ENCODE measurements around the gene SNRNP48. TPM values are rescaled to one million over a fixed set of nuclear protein-coding genes. Genes with fewer than 3 reads are reported as not detected.

The SNRNP48 gene
- polyA plus RNA-seq, 1 experiment: 10.6 TPM

DNA sequence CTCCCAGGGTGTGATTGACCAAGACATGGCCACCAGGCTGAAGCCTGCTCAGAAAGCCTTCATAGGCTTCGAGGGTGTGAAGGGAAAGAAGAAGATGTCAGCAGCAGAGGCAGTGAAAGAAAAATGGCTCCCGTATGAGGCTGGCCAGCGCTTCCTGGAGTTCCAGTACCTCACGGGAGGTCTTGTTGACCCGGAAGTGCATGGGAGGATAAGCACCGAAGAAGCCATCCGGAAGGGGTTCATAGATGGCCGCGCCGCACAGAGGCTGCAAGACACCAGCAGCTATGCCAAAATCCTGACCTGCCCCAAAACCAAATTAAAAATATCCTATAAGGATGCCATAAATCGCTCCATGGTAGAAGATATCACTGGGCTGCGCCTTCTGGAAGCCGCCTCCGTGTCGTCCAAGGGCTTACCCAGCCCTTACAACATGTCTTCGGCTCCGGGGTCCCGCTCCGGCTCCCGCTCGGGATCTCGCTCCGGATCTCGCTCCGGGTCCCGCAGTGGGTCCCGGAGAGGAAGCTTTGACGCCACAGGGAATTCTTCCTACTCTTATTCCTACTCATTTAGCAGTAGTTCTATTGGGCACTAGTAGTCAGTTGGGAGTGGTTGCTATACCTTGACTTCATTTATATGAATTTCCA lies 4.6 kb upstream of the SNRNP48 start:
- H3K27me3 ChIP-seq (ENCODE audit: control insufficient read depth, insufficient read depth, low read length): no peaks in the 10 kb centered on the region
- no peak overlapping the region for H3K4me3 ChIP-seq (ENCODE audit: low read depth, low read length)
- ChIA-PET CTCF (no interaction called here), POLR2A (no interaction called here)
- H3K27ac ChIP-seq (ENCODE audit: low read depth, low read length): no peak overlapping the region
- H3K9me3 ChIP-seq (ENCODE audit: control insufficient read depth, insufficient read depth, low read length): 0 out of 2 replicates have a peak, but pooled peaks cover 3% of the 10 kb centered on the region
- TF ChIP-seq, protein P1, sequence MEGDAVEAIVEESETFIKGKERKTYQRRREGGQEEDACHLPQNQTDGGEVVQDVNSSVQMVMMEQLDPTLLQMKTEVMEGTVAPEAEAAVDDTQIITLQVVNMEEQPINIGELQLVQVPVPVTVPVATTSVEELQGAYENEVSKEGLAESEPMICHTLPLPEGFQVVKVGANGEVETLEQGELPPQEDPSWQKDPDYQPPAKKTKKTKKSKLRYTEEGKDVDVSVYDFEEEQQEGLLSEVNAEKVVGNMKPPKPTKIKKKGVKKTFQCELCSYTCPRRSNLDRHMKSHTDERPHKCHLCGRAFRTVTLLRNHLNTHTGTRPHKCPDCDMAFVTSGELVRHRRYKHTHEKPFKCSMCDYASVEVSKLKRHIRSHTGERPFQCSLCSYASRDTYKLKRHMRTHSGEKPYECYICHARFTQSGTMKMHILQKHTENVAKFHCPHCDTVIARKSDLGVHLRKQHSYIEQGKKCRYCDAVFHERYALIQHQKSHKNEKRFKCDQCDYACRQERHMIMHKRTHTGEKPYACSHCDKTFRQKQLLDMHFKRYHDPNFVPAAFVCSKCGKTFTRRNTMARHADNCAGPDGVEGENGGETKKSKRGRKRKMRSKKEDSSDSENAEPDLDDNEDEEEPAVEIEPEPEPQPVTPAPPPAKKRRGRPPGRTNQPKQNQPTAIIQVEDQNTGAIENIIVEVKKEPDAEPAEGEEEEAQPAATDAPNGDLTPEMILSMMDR (IDR thresholded peaks at IDR 0.05; ENCODE audit: low read depth, low read length): no peak
- no peak for DNase-seq (ENCODE audit: low read depth, low spot score)

DNA sequence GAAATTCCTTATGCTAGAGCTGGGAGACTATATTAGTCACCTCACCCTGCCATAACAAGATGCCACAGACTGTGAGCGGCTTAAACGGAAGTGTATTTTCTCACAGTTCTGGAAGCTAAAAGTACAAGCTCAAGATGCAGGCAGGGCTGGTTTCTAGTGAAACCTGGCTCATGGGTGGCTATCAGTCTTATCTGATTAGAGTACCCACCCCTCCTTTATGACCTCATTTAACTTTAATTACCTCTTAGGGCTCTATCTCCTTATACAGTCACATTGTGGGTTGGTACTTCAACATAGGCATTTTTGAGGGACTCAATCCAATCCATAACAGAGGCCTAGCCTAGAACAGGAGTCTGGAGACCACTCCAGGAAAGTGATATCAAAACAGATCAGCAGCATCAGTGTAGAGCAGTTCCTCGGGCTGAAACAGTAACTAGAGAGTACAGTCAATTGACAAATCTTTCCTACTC lies 2.3 kb upstream of the SNRNP48 start:
- CTCF ChIA-PET: no interaction called here
- DNase-seq (ENCODE audit: low read depth, low spot score): no peak
- POLR2A ChIA-PET: interaction anchor here (0.6 kb wide), 1 partner anchor 128 kb away, joined by 3 read pairs; no protein-coding TSS in a partner anchor
- no peak overlapping the region for H3K4me3 ChIP-seq (ENCODE audit: low read depth, low read length)
- H3K9me3 ChIP-seq (ENCODE audit: control insufficient read depth, insufficient read depth, low read length): 0 out of 2 replicates have a peak, but pooled peaks cover 3% of the 10 kb centered on the region
- TF ChIP-seq, protein P1 (IDR thresholded peaks at IDR 0.05; ENCODE audit: low read depth, low read length): no peak
- H3K27me3 ChIP-seq (ENCODE audit: control insufficient read depth, insufficient read depth, low read length): no peaks in the 10 kb centered on the region
- no peak overlapping the region for H3K27ac ChIP-seq (ENCODE audit: low read depth, low read length)

DNA sequence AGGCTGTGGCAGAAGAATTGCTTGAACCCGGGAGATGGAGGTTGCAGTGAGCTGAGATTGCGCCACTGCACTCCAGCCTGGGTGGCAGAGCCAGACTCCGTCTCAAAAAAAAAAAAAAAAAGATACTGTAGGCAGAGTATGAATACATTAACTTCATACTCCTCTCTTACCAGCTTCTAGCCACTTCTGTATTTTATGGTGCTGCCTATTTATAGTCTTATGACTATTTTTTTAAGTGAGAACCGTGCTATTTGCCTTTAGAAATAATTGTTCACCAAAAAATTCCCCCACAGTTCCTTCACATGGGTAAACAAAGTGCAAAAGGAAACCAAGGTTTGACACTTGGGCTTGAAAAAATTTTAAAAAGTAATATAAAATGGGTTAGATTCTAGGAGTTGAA lies 1.5 kb upstream of the SNRNP48 start:
- H3K27me3 ChIP-seq (ENCODE audit: control insufficient read depth, insufficient read depth, low read length): no peaks in the 10 kb centered on the region
- H3K9me3 ChIP-seq (ENCODE audit: control insufficient read depth, insufficient read depth, low read length): 0 out of 2 replicates have a peak, but pooled peaks cover 3% of the 10 kb centered on the region
- CTCF ChIA-PET: interaction anchor here (1.7 kb wide), 1 partner anchor 164 kb away, joined by 4 read pairs; no protein-coding TSS in a partner anchor
- TF ChIP-seq, protein P1 (IDR thresholded peaks at IDR 0.05; ENCODE audit: low read depth, low read length): no peak
- POLR2A ChIA-PET: no interaction called here
- H3K4me3 ChIP-seq (ENCODE audit: low read depth, low read length): no peak overlapping the region
- DNase-seq (ENCODE audit: low read depth, low spot score): no peak
- H3K27ac ChIP-seq (ENCODE audit: low read depth, low read length): no peak overlapping the region

DNA sequence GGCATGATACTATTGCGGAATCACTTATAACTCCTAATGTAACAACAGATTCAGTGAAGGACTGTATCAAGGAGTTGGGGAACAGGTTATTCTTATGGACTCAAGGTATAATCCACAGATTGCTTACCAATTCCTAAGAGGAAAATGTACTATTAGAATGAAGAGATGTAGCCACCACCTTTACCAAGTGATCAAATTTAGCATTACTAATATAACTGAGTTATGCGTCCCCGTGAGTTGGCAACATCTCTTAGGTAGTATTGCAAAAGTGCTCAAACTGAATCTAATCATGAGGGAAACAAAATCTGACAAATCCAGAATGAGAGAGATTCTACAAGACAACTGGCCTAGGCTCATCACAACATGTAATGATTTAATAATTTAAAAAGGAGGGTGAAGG lies 777 bp upstream of the SNRNP48 start:
- no peak overlapping the region for H3K27ac ChIP-seq (ENCODE audit: low read depth, low read length)
- POLR2A ChIA-PET: interaction anchor here (0.9 to 1.3 kb wide), 2 partner anchors 200 to 277 kb away, joined by 6 to 9 read pairs; partner anchors contain the start of genes CAGE1 and RIOK1
- no peak overlapping the region for H3K4me3 ChIP-seq (ENCODE audit: low read depth, low read length)
- CTCF ChIA-PET: interaction anchor here (0.7 to 2.1 kb wide), 7 partner anchors 14 to 470 kb away, joined by 3 to 7 read pairs (median 4); no protein-coding TSS in a partner anchor
- 0 out of 2 replicates have a peak, but pooled peaks cover 3% of the 10 kb centered on the region for H3K9me3 ChIP-seq (ENCODE audit: control insufficient read depth, insufficient read depth, low read length)
- TF ChIP-seq, protein P1 (IDR thresholded peaks at IDR 0.05; ENCODE audit: low read depth, low read length): no peak
- no peaks in the 10 kb centered on the region for H3K27me3 ChIP-seq (ENCODE audit: control insufficient read depth, insufficient read depth, low read length)
- DNase-seq (ENCODE audit: low read depth, low spot score): no peak

DNA sequence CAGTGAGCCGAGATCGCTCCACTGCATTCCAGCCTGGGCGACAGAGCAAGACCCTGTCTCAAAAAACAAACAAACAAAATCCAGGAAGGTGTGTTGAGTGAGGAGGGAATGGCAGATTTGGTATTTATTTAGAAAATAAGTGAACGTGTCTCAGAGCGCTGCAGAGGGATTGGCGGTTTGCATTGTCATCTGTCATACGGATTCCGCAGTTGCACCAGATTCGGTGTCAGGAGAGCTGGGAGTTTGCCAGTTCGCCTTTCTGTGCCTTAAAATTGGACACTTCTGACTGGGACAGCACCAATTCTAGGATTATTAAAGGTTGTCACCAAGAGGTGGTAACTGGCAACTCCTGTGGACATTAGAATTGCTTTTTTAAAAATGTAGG lies 912 bp downstream of the SNRNP48 start:
- Histone ChIP-seq H3K27me3 (ENCODE audit: control insufficient read depth, insufficient read depth, low read length) (no peaks in the 10 kb centered on the region), H3K4me3 (ENCODE audit: low read depth, low read length) (peak overlapping the region; percentile 78), H3K27ac (ENCODE audit: low read depth, low read length) (no peak overlapping the region), H3K9me3 (ENCODE audit: control insufficient read depth, insufficient read depth, low read length) (no peaks in the 10 kb centered on the region)
- POLR2A ChIA-PET: no interaction called here
- CTCF ChIA-PET: interaction anchor here (1.0 to 2.1 kb wide), 5 partner anchors 13 to 401 kb away, joined by 3 to 7 read pairs (median 4); no protein-coding TSS in a partner anchor
- TF ChIP-seq, protein P1 (IDR thresholded peaks at IDR 0.05; ENCODE audit: low read depth, low read length): no peak
- no peak for DNase-seq (ENCODE audit: low read depth, low spot score)

Measured in AG04450 (cell line).